ENCODE results near the gene MRPL33. TPM values are rescaled to one million over a fixed set of nuclear protein-coding genes. Genes with fewer than 3 reads are reported as not detected.

The MRPL33 gene
- total and polyA plus RNA-seq, 2 of the 13 experiments (the other 11 are each of a cell fraction or from before 2014, with no cell fraction given): 69.7 to 218 TPM

DNA sequence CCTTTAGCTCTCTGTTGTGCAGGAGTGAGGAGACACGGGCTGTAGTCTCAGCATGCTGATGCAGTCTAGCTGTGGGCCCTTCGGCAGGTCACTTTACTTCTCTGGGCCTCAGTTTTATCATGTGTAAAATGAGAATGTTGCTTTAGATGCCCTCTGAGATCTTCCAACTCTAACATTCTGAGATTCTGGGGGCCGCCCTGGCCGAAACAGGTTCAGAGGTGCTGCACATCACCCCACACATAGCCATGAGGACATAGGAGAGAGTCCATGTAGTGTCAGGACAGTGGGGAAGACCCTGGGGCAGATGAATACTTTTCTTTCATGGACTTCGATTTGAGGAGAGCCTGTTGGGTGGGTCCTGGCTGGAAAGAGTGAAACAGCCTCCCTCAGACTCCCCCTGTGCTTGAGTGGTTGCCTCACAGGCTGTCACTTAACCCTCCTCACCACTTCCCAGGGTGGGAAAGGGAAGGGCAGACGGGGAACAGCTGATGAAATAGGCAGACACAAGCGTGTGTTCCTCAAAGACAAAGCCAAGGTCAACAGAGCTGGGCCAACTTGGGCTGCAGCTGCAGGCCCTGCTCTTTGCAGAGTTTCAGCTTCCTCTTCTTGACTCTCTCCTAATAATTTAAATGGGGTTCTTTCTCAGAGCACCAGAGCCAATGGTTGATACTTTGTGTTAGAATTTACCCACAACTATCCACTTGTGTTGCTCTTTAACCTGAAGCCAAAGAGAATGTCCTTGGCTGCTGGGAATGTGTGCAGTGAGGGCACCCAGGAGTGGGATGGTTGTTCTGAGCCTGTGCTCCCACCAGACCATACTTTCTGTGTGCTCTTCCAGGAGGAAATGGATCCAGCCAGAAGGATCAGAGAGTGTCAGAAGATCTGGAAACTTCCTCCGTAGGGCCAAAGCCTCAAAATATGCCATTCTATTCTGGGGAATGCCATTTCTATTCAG, 14.7 kb upstream of the MRPL33 start (continued):
- TF ChIP-seq, protein P1, sequence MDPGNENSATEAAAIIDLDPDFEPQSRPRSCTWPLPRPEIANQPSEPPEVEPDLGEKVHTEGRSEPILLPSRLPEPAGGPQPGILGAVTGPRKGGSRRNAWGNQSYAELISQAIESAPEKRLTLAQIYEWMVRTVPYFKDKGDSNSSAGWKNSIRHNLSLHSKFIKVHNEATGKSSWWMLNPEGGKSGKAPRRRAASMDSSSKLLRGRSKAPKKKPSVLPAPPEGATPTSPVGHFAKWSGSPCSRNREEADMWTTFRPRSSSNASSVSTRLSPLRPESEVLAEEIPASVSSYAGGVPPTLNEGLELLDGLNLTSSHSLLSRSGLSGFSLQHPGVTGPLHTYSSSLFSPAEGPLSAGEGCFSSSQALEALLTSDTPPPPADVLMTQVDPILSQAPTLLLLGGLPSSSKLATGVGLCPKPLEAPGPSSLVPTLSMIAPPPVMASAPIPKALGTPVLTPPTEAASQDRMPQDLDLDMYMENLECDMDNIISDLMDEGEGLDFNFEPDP (CRISPR knock-in tag; conservative IDR thresholded peaks at IDR 0.05): no peak
- TF ChIP-seq, protein P2, sequence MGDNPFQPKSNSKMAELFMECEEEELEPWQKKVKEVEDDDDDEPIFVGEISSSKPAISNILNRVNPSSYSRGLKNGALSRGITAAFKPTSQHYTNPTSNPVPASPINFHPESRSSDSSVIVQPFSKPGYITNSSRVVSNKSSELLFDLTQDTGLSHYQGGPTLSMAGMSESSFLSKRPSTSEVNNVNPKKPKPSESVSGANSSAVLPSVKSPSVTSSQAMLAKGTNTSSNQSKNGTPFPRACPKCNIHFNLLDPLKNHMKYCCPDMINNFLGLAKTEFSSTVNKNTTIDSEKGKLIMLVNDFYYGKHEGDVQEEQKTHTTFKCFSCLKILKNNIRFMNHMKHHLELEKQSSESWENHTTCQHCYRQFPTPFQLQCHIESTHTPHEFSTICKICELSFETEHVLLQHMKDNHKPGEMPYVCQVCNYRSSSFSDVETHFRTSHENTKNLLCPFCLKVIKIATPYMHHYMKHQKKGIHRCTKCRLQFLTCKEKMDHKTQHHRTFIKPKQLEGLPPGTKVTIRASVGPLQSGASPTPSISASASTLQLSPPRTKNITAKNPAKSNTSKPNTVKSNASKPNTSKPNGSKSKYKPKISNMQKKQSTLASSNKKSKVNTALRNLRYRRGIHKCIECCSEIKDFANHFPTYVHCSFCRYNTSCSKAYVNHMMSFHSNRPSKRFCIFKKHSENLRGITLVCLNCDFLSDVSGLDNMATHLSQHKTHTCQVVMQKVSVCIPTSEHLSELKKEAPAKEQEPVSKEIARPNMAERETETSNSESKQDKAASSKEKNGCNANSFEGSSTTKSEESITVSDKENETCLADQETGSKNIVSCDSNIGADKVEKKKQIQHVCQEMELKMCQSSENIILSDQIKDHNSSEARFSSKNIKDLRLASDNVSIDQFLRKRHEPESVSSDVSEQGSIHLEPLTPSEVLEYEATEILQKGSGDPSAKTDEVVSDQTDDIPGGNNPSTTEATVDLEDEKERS (CRISPR knock-in tag; IDR thresholded peaks at IDR 0.05): no peak

DNA sequence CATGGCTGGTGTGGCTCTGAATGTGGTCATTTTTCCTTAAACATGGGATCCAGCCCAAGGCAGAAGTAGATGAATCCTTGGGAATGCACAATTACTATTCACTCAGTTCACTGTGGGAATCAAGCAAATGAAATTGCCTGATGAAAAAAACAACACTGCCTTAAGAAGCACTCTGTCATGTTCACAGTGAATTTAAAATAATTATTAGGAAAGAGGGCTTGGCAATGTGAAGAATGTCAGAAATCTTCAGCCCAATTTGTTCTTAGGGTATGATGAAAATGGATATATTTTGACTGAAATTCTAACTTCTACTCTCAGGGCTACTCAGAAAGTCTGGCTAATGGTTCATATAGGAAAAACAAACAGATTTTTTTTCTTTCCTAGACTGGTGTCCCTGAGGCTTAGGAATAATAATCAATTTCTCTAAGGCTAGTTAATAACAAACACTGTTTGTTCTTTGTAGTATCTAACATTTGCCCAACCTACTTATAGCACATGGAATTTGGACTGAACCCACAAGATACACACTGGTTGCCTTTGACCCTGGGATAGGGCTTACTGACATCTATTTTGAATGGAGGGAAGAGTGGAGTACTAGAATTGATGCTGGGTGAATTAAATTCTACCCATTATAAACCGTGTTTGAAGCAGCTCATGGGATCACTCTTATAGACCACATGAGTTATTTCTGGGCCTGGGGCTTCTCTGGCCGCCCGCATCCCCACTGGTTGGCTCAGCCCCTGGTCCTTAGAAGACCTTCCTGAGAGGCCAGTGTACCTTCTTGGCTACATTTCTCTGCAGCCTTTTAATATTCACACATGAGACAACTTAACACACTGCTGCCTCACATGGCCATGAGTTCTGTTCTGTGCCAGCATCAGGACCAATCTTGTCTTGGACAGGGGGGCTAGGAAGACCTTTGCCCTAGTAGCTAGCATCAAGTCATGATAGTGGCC, 8.3 kb upstream of the MRPL33 start:
- Histone ChIP-seq H3K4me3 (replicated peaks in 1 of 3; ENCODE audit: insufficient read depth in 1 of 3, low read depth in 2 of 3, low read length in 3 of 3) (peak overlapping the region in 1 of 3 experiments; percentile 25; a peak in 2 of 6 replicates), H4K20me1 (ENCODE audit: insufficient read depth, low read length) (no peaks in the 10 kb centered on the region; the same call in 1 of the 2 replicates), H2AFZ (ENCODE audit: low read length) (no peak overlapping the region), H3K27ac (ENCODE audit: extremely low read length, insufficient read depth, low read length) (peak overlapping the region; percentile 75), H3K4me2 (ENCODE audit: low read depth, low read length) (peak overlapping the region; percentile 66), H3K4me1 (ENCODE audit: insufficient read depth, low read length) (peaks cover 63% of the 10 kb centered on the region), H3K9ac (ENCODE audit: insufficient read depth, low read depth, low read length) (peak overlapping the region; percentile 58), H3K79me2 (ENCODE audit: insufficient read depth, low read length) (no peaks in the 10 kb centered on the region), H3K36me3 (replicated peaks in 1 of 2; ENCODE audit: control insufficient read depth in 1 of 2, insufficient read depth in 2 of 2, low read length in 2 of 2) (peaks cover 3% of the 10 kb centered on the region in 2 experiments; a peak in 3 of 5 replicates), H3K9me3 (ENCODE audit: low read length) (no peaks in the 10 kb centered on the region), H3K27me3 (ENCODE audit: control insufficient read depth in 1 of 2, insufficient read depth in 2 of 2, low read length in 2 of 2) (no peaks in the 10 kb centered on the region)
- 41% methylated on average over 3 of the region's 3 CpGs for WGBS (ENCODE audit: low lambda C conversion rate)
- in situ Hi-C loops (cut with HindIII; ENCODE audit: extremely low pct_ligation_motif_present, low pct_unique_long_range_greater_than_20kb): no loop called here
- CTCF ChIA-PET (ENCODE audit: low intra/inter-chr PET ratio, low total read pairs): no interaction called here
- FAIRE-seq (peak; percentile 68), DNase-seq (ENCODE audit: low spot score) (peak; percentile 93), ATAC-seq (peak; percentile 90)
- intact Hi-C loops (cut with micrococcal nuclease; ENCODE audit: unreplicated experiment): no loop called here
- BruUV-seq (replicated peaks): TSS peak; percentile 9
- POLR2A ChIA-PET: interaction anchor here (1.2 to 16.2 kb wide), 4 partner anchors 9 to 37 kb away, joined by 3 to 248 read pairs (median 24); no protein-coding TSS in a partner anchor
- TF ChIP-seq, protein P3, sequence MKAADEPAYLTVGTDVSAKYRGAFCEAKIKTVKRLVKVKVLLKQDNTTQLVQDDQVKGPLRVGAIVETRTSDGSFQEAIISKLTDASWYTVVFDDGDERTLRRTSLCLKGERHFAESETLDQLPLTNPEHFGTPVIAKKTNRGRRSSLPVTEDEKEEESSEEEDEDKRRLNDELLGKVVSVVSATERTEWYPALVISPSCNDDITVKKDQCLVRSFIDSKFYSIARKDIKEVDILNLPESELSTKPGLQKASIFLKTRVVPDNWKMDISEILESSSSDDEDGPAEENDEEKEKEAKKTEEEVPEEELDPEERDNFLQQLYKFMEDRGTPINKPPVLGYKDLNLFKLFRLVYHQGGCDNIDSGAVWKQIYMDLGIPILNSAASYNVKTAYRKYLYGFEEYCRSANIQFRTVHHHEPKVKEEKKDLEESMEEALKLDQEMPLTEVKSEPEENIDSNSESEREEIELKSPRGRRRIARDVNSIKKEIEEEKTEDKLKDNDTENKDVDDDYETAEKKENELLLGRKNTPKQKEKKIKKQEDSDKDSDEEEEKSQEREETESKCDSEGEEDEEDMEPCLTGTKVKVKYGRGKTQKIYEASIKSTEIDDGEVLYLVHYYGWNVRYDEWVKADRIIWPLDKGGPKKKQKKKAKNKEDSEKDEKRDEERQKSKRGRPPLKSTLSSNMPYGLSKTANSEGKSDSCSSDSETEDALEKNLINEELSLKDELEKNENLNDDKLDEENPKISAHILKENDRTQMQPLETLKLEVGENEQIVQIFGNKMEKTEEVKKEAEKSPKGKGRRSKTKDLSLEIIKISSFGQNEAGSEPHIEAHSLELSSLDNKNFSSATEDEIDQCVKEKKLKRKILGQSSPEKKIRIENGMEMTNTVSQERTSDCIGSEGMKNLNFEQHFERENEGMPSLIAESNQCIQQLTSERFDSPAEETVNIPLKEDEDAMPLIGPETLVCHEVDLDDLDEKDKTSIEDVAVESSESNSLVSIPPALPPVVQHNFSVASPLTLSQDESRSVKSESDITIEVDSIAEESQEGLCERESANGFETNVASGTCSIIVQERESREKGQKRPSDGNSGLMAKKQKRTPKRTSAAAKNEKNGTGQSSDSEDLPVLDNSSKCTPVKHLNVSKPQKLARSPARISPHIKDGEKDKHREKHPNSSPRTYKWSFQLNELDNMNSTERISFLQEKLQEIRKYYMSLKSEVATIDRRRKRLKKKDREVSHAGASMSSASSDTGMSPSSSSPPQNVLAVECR (CRISPR knock-in tag; IDR thresholded peaks at IDR 0.05; ENCODE audit: borderline replicate concordance): 0 out of 2 replicates have a peak, but pooled peaks have one; percentile 45
